ENCODE results near the gene PCYT1A. TPM values are rescaled to one million over a fixed set of nuclear protein-coding genes. Genes with fewer than 3 reads are reported as not detected.

Gene PCYT1A
- total RNA-seq, 4 donors from 2014 or later, result 55.7 to 62.7 (median 59.3) TPM

- H3K9me3 ChIP-seq, result no peaks in the 10 kb centered on the region
- no peak for DNase-seq (ENCODE audit: extremely low spot score)
- intact Hi-C loops (cut with DNase I), result no loop called here
- no peak overlapping the region for H3K27ac ChIP-seq (replicated peaks in 1 of 4)
- H3K36me3 ChIP-seq, result peaks cover 52 to 67% (median 63%) of the 10 kb centered on the region in 4 donors
- H3K4me3 ChIP-seq, result no peak overlapping the region
- no peaks in the 10 kb centered on the region for H3K4me1 ChIP-seq
- 75% methylated on average over 14 of the region's 14 CpGs for WGBS
- no peaks in the 10 kb centered on the region for H3K27me3 ChIP-seq
- TF ChIP-seq EP300 (IDR thresholded peaks at IDR 0.05), result no peak
- TF ChIP-seq CTCF (IDR thresholded peaks at IDR 0.05), result no peak
- TF ChIP-seq POLR2AphosphoS5 (IDR thresholded peaks at IDR 0.05), result no peak
- TF ChIP-seq POLR2A (IDR thresholded peaks at IDR 0.05; ENCODE audit: low read depth), result no peak
These were observed 48.6 kb downstream of the PCYT1A start for GRCh38 chr3:196238612-196239560.

- Histone ChIP-seq H3K4me1 (no peaks in the 10 kb centered on the region), H3K36me3 (peaks cover 51 to 60% (median 56%) of the 10 kb centered on the region in 4 donors), H3K9me3 (no peaks in the 10 kb centered on the region), H3K27me3 (no peaks in the 10 kb centered on the region), H3K27ac (replicated peaks in 1 of 4) (no peak overlapping the region), H3K4me3 (no peak overlapping the region)
- intact Hi-C loops (cut with DNase I), result no loop called here
- DNase-seq (ENCODE audit: extremely low spot score), result no peak
- TF ChIP-seq EP300 (IDR thresholded peaks at IDR 0.05) (no peak), CTCF (IDR thresholded peaks at IDR 0.05) (no peak), POLR2AphosphoS5 (IDR thresholded peaks at IDR 0.05) (no peak), POLR2A (IDR thresholded peaks at IDR 0.05; ENCODE audit: low read depth) (no peak)
- 88% methylated on average over 5 of the region's 5 CpGs for WGBS
These were observed 50.3 kb downstream of the PCYT1A start for GRCh38 chr3:196237203-196237602.

- DNase-seq (ENCODE audit: extremely low spot score), result no peak
- 86% methylated on average over 8 of the region's 8 CpGs for WGBS
- intact Hi-C loops (cut with DNase I), result no loop called here
- H3K4me1 ChIP-seq, result no peaks in the 10 kb centered on the region
- H3K36me3 ChIP-seq, result peaks cover 42 to 50% (median 46%) of the 10 kb centered on the region in 4 donors
- H3K27me3 ChIP-seq, result no peaks in the 10 kb centered on the region
- no peak overlapping the region for H3K27ac ChIP-seq (replicated peaks in 1 of 4)
- TF ChIP-seq EP300 (IDR thresholded peaks at IDR 0.05), result no peak
- no peak for TF ChIP-seq CTCF (IDR thresholded peaks at IDR 0.05)
- no peak overlapping the region for H3K4me3 ChIP-seq
- H3K9me3 ChIP-seq, result no peaks in the 10 kb centered on the region
These were observed 51.3 kb downstream of the PCYT1A start for GRCh38 chr3:196236223-196236622.

GRCh38 chr3:196235452-196236122 lies 51.9 kb downstream of the PCYT1A start:
- intact Hi-C loops (cut with DNase I), result no loop called here
- TF ChIP-seq EP300 (IDR thresholded peaks at IDR 0.05) (no peak), CTCF (IDR thresholded peaks at IDR 0.05) (no peak), POLR2A (IDR thresholded peaks at IDR 0.05; ENCODE audit: low read depth) (no peak), POLR2AphosphoS5 (IDR thresholded peaks at IDR 0.05) (no peak)
- 73% methylated on average over 12 of the region's 12 CpGs for WGBS
- H3K27me3 ChIP-seq, result no peaks in the 10 kb centered on the region
- no peaks in the 10 kb centered on the region for H3K4me1 ChIP-seq
- H3K9me3 ChIP-seq, result no peaks in the 10 kb centered on the region
- no peak overlapping the region for H3K27ac ChIP-seq (replicated peaks in 1 of 4)
- peaks cover 35 to 45% (median 40%) of the 10 kb centered on the region in 4 donors for H3K36me3 ChIP-seq
- no peak overlapping the region for H3K4me3 ChIP-seq
- no peak for DNase-seq (ENCODE audit: extremely low spot score)
